A549 treated with Mapracorat at 1 μM for 4 hours (cell line): ENCODE measurements around the gene FAM78A. TPM values are rescaled to one million over a fixed set of nuclear protein-coding genes. Genes with fewer than 3 reads are reported as not detected.

Experiments
- total RNA-seq: library from RNA; stranded (reverse); fragments of 200-300 nt; extraction: Qiagen RNA extraction; gene quantifications from 5 replicates; pipeline ENCODE4 v1.2.3, GENCODE V29; 2022

The FAM78A gene
- 0.16 to 1.0 TPM (median 0.29 TPM) in 5 replicates for total RNA-seq

GRCh38 chr9:131276094-131276888 is at the start of gene FAM78A:
Gene FAM78A (minus strand): TSS chr9:131276510. CDS start chr9:131276179, 331 bp downstream.

GRCh38 chr9:131289301-131290035 is 13.2 kb upstream of the FAM78A start, which contains the start of gene PLPP7:
Gene PLPP7 (plus strand): TSS chr9:131289723. CDS start chr9:131289998, 275 bp downstream.

Other genes starting within 250 kb of the FAM78A start
- 1.3 to 1.8 TPM (median 1.7 TPM) in 5 replicates for gene AIF1L, start 180.0 kb downstream of the FAM78A start, total RNA-seq
- gene NUP214, start 150.9 kb downstream of the FAM78A start, total RNA-seq: 22.9 to 26.5 TPM (median 23.1 TPM) in 5 replicates
- gene PLPP7, start 13.2 kb upstream of the FAM78A start, total RNA-seq: 0.05 TPM in 1 of 5 replicates, not detected in the others
- 44.1 to 78.1 TPM (median 65.1 TPM) in 5 replicates for gene PRRC2B, start 117.6 kb upstream of the FAM78A start, total RNA-seq
- gene POMT1, start 226.4 kb upstream of the FAM78A start, total RNA-seq: 13.5 to 18.5 TPM (median 17.5 TPM) in 5 replicates